HG03558 (cell line): ENCODE results near the gene ANGPTL2.

Experiments used
- ATAC-seq: cut with Tn5 transposase; IDR thresholded peaks from one replicate; pipeline ENCODE4 v1.9.1; 2021; ENCODE audit warnings: moderate number of reproducible peaks; ENCODE audit not compliant: unreplicated experiment; ENCODE audit errors: extremely low read depth

Gene ANGPTL2

GRCh38 chr9:127137640-127138360 lies 15.4 kb upstream of the ANGPTL2 start:
- ATAC-seq = no peak

DNA sequence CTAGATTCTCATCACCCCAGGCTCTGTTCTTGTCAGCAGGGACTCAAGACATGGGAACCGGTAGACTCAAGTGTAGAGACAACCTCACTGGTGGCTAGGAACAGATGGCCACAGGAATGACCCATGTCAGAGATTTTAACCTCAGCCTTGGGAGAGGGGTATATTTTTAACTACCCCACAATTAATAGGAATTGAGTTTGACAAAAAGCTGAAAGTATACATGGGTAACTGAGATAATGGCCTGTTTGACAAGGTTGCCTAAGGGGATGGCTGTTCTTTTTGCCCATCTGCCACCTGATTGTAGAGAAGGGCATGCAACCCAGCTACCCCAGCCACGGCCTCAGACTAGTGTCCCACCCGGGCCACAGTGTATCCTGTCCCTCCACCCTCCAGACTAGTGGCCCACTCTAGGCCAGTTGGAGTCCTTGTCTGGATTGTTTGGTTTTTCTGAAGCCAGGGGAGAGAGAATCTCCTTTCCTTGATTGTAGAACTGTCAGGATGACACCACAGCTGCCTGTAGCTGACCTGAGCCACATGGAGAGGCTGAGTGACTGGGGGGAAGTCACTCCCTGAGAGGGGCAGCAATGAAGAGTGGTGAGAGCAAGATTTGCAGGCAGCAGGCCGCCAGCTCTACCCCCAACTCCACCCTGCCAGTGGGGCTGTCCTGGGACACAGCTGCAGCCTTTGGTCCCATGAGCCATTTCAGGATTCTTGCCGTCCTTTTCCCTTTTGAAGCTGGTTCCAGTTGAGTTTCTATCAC lies 14.6 kb upstream of the ANGPTL2 start:
- ATAC-seq = no peak

DNA sequence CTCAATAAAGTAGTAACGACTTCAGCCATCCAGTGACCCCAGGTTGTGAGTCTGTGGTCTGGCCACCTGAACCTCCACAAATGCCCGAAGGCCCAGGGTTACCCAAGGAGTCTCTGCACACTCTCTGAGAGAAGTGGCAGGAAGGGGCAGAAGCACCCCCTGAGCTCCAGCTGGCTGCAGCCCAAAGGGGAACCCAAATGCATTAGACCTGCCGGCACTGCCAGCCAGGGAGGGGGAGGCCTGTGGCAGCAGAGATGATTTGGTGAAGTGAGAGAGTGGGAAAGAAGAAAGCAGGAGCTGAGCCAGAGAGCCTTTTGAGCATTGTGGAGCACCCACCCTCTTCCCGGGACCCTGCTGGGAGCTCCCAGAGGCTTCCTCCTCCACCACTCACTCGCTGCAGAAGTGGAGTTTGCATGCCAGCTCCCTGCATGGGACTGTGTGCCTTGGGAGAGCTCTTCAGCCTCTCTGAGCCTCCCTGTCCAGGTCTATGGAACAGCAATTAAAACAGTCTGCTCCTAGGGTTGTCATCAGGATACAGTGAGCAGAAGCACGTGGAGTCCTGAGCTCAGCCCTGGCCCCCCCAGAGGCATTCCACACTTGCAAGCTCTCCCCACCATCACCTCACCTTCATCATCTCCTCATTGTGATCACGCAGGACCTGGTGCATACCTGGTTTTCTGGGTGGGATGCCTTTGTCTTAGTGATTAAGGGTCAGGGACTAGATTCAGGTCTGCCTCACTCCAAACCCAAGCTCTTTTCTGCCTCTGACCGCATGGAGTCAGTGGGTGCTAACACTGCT lies 13.8 kb upstream of the ANGPTL2 start:
- ATAC-seq = no peak

- no peak for ATAC-seq
These were observed 12.8 kb upstream of the ANGPTL2 start for GRCh38 chr9:127135056-127135745.

GRCh38 chr9:127133739-127134167 lies 11.3 kb upstream of the ANGPTL2 start:
- no peak for ATAC-seq

- ATAC-seq = no peak
These were observed 10.6 kb upstream of the ANGPTL2 start for GRCh38 chr9:127132921-127133647.

- no peak for ATAC-seq
These were observed 9.9 kb upstream of the ANGPTL2 start for GRCh38 chr9:127132375-127132774.

GRCh38 chr9:127131871-127132270 lies 9.4 kb upstream of the ANGPTL2 start:
- ATAC-seq = no peak

DNA sequence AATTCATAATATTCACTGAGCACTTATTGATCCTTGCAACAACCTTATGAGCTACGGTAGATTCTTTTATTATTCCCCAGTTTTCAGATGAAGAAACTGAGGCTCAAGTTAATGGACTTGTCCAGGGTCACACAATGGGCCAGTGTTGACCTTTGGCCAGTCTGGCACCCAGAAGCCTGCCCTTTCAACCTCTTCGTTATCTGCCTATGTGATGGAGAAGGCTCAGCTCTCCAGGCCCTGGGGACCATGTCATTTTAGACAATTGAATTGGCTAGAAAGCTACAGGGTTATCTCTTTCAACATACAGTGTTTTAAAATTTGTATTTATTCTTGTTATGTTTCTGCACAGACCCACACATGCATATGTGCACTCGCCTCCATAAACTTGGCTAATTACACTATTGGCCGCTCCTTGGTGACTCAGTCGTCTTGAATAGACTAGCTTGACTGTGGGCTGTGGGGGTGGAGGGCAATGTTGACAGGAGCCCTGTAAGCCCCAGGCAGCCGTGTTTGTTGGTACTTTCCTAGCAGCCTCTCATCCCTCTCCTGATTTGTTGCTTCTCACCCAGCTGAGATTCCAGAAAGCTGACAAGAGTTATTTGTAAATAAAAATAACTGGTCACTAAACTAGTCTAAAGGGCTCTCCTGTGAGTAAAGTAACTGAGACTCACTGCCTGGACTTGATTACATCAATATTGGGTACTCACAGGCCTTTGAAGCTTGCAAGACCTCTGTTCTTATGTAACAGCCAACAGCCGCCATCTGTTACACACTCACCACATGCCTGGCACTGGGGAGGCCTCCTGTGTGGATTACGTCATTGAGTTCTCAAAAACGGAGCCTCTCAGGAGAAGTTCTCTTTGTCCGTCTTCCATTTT lies 8.5 kb upstream of the ANGPTL2 start:
- ATAC-seq = no peak

DNA sequence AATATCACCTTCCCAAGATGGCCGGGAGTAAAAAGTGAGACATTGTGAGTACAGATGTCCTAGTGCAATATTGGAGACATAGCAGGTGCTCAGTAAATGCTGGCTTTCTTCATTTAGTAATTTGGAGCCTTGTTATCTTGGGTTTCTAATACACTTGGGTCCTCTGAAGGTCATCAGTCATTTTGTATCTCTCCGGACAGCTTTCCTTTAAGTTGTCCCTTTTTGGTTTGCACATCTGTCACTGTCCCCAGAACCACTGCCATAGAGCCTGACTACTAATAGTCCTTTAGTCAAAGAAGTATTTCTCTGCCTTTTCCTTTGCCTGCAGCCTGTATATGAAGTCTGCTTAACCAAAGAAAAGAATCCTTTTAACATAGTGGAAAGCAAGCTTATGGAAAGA lies 7.8 kb upstream of the ANGPTL2 start:
- ATAC-seq = no peak

DNA sequence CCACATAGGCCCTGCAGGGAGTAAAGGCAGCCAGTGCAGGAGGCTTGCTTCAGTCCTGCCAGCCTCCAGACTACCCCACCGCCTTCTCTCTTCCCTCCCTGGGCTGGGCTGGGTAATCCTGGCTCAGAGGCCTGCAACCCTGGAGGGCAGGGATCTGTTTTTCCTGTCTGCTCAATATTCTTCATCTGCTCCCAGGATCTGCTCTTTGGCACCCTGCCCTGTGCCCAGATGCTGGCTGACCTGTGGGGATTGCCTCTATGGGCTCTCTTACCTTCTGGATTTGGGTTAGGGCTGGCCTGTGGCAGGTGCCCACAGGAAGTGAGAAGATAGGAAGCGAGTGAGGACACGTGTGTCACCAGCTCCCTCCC lies 7.3 kb upstream of the ANGPTL2 start:
- ATAC-seq = no peak

- ATAC-seq = no peak
These were observed 6.8 kb upstream of the ANGPTL2 start for GRCh38 chr9:127129073-127129717.

GRCh38 chr9:127128341-127129072 lies 6.1 kb upstream of the ANGPTL2 start:
- no peak for ATAC-seq

DNA sequence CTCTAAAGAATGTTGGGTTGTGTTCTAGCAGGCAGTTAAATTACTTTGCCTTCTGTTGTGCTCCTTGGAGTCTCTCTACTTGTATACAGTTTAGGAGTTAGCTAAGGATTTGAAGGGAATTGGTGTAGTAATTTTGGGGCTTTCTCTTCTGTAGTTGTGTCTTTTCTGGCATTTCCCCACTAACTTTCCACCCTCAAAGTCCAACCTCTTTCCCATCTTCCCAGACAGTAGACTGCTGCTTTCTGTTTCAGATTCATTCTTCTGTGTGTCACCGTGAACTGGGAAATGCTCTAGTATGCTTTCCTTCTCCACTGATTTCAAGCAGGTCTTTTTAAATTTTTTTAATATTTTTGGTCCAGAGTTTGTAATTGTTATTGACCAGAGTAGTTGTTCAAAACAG lies 4.5 kb upstream of the ANGPTL2 start:
- ATAC-seq = no peak

DNA sequence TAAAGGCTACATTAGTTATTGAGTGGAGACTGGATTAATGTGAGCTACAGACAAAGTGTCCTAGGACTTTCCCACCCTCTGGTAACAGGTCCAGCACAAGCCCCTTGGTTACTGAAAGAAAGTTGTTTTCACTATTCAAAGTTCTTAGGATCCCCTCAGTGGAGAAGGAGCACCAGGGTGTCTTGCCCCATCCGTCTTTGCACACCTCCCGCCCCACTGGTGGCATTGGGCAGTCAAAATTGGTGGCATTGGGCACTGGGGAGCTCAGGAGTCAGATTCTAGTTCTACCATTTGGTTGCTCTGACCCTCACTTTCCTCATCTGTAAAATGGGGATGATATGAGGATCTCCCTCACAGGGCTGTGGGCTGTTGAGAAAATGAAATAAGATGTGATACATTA lies 2.4 kb upstream of the ANGPTL2 start:
- ATAC-seq = no peak

DNA sequence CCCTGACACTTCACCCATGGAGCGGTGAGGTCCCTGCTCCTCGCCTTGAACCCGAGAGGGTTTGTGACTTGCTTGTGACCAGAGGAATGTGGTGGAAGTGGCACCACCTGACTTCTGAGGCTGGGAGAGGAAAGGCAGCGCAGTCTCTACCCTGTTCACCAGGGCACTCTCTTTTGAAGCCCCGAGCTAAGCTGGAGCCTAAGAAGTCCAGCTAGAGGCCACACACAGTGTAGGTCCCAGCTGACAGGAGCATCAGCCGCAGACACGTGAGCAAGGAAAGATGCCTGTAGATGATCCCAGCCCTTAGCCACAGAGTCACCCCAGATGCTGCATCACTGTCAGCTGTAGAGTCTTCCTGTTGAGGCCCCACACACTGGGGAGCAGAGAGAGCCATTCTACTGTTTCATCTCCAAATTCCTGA lies 1.7 kb upstream of the ANGPTL2 start:
- no peak for ATAC-seq

DNA sequence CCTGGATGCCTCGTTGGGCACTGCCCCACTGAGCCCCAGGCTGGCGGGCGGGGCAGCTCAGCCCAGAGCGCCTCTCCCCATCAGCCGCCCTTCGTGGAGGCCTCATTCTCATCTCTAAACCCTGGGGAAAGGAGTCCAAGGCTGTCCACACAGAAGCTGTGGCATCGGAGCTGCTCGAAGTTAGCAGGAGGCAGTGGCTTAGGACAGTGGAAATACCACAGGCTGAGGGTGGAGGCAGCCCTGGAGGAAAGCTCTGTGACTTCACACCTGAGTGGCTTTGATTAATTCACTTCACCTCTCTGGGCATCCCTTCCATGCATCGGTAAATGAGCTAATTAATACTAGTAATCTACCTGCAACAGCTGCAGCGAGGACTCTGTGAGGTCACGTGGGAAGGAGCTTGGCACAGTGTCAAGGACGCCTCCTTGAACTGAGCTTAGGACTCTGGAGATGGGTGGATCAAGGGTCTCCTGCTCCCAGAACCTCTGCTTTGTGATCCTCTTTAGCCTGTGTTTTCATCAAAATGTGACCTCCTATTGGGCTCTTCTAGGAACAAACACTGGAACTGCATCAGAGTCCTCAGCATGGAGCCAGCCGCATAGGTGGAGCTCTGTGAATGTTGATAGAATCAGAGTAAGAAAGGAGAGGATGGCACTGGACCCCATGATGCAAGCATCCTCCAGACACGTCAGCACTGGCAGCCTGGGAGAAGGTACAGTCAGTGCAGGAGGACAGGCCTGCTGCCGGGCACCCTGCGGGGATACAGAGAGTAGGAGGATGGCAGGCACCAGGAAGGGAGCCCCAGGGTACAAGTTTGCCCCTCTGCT lies 842 bp upstream of the ANGPTL2 start:
- ATAC-seq = no peak
